ENCODE measurements around the gene S100A7.
"Not testable (repeated sequence)": the region's sequence is repeated elsewhere in the genome, so short reads cannot be mapped to it uniquely, and the experiment has no call there.

The S100A7 gene

DNA sequence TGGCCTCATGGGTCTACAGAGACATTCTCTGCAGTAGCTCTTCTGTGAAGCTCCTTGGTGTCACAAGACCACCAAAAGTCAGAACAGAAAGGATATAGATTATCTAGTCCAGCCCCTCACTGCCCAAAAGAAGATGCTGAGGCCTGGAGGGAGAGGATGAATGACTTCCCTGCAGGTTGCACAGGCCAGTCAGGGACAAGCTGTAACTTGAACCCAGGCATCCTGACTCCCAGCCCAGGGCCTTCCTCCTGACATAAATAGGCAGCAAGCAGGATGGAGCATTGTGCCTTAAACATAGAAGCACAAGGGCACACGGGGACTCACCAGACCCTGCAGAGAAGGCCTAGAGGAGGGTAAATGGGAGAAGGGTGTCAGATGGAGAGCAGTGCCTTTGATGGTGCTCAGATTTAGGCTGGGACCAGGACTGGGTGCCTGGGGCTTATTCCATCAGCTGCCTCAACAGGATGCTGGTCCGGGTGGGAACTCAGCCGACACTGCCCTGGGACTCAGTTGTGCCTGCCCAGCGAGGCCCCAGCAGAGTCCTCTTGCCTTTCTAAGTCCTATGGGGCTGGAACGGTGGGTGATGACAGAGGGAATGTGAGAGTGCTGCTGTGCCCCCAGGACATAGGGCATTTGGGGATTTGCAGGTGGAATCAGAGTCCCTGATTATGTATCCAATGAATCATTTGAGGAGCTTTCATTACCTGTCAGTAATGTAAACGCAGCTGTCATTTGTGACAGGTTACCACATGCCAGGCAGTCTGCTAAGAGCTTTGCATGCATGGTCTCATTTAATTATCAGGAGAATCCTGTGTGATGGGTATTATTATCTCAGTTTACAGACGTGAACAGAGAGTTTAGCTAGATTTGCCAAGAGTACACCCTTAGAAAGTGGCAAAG lies 30.9 kb downstream of the S100A7 start:
- FAIRE-seq, result no peak

DNA sequence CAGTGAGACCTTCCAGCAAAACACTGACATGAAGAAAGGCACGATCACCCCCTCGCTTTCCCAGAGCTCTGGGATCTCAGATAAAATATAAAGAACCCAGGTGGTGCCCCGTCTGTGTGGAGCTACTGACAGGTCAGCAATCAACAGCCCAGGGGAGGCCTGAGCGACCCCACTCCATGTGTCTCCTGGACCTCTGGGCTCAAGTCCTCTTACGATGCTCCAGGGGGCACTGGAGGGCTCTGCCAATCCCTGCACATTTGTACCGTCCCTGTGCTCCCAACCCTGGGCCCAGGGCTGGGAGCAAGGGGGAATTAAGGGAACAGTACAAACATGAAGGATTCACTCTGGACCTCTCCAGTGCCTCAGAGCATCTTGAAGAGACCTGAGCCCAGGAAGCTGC lies 31.7 kb downstream of the S100A7 start:
- FAIRE-seq, result no peak

DNA sequence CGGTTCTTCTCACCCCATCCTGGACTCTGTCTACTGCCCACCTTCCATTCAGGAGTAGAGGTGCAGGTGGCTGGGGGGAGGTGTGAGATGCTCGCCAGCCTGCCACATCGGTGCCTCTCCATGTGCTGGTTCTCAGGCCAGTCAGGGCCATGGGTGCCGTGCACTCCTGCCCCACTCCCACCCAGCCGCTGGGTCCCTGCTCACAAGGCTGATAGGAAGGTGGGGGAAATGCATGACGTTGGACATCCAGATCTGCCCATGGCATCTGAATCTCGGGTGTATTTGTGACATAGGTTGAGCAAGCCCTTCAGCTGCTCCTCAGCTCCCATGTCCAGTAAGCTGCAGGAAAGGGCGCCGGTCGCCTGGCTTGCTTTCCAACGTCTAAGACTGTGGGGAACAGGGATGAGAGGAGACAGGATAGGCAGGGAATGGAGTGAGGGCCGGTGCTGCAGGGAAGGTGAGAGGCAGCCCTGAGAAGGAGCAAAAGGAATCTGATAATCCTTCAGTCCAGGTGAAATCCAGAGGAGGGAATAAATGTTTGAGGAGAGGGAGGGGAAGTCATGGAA lies 32.3 kb downstream of the S100A7 start:
- no peak for FAIRE-seq

GRCh38 chr1:153426809-153427208 lies 33.6 kb downstream of the S100A7 start:
- no peak for FAIRE-seq

DNA sequence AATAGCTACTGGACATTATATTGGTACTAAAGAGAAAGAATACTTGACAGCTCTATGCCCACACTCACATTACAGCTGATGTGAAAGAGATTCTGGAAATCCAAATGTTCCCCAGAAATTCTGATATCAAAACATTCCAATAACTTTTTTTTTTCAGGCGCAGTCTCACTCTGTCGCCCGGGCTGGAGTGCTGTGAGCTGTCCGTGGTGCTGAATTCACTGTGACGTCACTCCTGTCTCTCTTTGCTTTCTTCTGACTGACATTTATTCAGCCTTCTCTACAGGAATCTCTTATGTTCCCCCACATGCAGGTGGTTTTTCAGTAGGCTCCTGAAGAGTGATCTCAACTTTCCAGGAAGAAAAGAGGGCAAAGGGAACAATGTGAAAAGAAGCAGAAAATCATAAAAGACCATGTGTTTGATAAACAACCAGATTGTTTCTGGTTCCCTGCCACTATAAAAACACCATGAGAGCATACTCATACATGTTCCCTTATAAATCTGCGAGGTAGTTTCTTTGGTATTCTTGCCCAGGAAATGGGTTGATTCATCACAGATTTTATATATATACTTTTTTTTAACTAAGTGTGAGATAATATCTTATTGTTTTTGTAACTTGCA lies 37.9 kb downstream of the S100A7 start:
- FAIRE-seq, result no peak

GRCh38 chr1:153420306-153420705 lies 40.1 kb downstream of the S100A7 start:
- no peak for FAIRE-seq

- not testable (repeated sequence) for FAIRE-seq
Observed at GRCh38 chr1:153419436-153419793, 41.0 kb downstream of the S100A7 start.

DNA sequence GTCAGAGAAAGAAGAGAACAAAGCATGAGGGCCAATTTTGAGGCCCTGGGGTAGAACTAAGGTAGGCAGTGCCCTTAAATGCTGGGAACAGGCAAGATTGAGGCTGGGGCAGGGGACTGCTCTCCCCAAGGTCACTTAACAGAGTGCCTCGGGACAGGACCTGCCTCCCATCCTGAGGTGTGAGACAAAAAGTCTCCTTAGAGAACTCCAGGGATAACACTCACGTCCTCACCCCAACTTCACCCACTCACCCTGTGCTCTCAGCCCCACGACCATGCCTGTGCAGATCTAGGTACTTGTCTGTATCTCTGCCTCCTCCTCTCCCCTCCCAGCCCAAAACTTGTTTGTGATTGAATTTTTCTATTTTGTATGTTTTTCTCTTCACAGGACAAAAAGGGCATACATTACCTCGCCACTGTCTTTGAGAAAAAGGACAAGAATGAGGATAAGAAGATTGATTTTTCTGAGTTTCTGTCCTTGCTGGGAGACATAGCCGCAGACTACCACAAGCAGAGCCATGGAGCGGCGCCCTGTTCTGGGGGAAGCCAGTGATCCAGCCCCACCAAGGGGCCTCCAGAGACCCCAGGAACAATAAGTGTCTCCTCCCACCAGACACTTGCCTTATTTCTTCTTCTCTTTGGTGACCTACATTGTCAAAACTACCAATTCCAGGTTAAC lies 41.6 kb downstream of the S100A7 start:
- not testable (repeated sequence) for FAIRE-seq

GRCh38 chr1:153417136-153417888 lies 43.1 kb downstream of the S100A7 start:
- FAIRE-seq, result no peak

GRCh38 chr1:153415850-153416570 lies 44.4 kb downstream of the S100A7 start, which contains the start of gene S100A7A:
Gene S100A7A (plus strand): TSS chr1:153416520. CDS start chr1:153418083, 1,563 bp downstream.
- FAIRE-seq, result no peak

- FAIRE-seq, result not testable (repeated sequence)
Observed at GRCh38 chr1:153413961-153414360, 46.5 kb downstream of the S100A7 start.

Data from G401.6 (cell line).